DMS53 (cell line): Measurements from ENCODE around the gene STARD10.
"Not testable (repeated sequence)": the region's sequence is repeated elsewhere in the genome, so short reads cannot be mapped to it uniquely, and the experiment has no call there.

Experiments used
- DNase-seq: peaks from one replicate; lab custom pipeline; 2025; lab: John Stamatoyannopoulos, UW

Gene STARD10

GRCh38 chr11:72793425-72794367, at the start of gene STARD10:
Gene STARD10, minus strand, starts transcription at chr11:72794047. Its CDS starts 12,866 bp downstream, at chr11:72781181.
- DNase-seq, result peak; percentile 100

GRCh38 chr11:72842653-72843330, 48.9 kb upstream of the STARD10 start:
- DNase-seq, result no peak

- no peak for DNase-seq
Observed at GRCh38 chr11:72842126-72842525, 48.3 kb upstream of the STARD10 start.

GRCh38 chr11:72841397-72841796, 47.5 kb upstream of the STARD10 start:
- no peak for DNase-seq

- no peak for DNase-seq
Observed at GRCh38 chr11:72840780-72841179, 46.9 kb upstream of the STARD10 start.

- DNase-seq, result no peak
Observed at GRCh38 chr11:72838691-72839305, 45.0 kb upstream of the STARD10 start.

GRCh38 chr11:72836111-72836510, 42.3 kb upstream of the STARD10 start:
- peak; percentile 43 for DNase-seq

GRCh38 chr11:72834905-72835304, 41.1 kb upstream of the STARD10 start:
- no peak for DNase-seq

- no peak for DNase-seq
Observed at GRCh38 chr11:72833811-72834493, 40.1 kb upstream of the STARD10 start.

- DNase-seq, result no peak
Observed at GRCh38 chr11:72833083-72833733, 39.4 kb upstream of the STARD10 start.

- no peak for DNase-seq
Observed at GRCh38 chr11:72832301-72833082, 38.6 kb upstream of the STARD10 start.

- DNase-seq, result peak; percentile 97
Observed at GRCh38 chr11:72831521-72832300, 37.9 kb upstream of the STARD10 start.

GRCh38 chr11:72829884-72830533, 36.2 kb upstream of the STARD10 start:
- no peak for DNase-seq

- no peak for DNase-seq
Observed at GRCh38 chr11:72829178-72829577, 35.3 kb upstream of the STARD10 start.

- peak; percentile 76 for DNase-seq
Observed at GRCh38 chr11:72828692-72829101, 34.9 kb upstream of the STARD10 start.

GRCh38 chr11:72828081-72828567, 34.3 kb upstream of the STARD10 start:
- DNase-seq, result peak; percentile 100

GRCh38 chr11:72827656-72828055, 33.8 kb upstream of the STARD10 start:
- DNase-seq, result not testable (repeated sequence)

GRCh38 chr11:72826942-72827480, 33.2 kb upstream of the STARD10 start:
- no peak for DNase-seq
